Lower lobe of right lung (tissue), 2 donors: ENCODE results near the gene ACTL10. TPM values are rescaled to one million over a fixed set of nuclear protein-coding genes. Genes with fewer than 3 reads are reported as not detected.

Source experiments
- ATAC-seq, 2 donors: fragments of 200-7000 bp; cut with Tn5 transposase; one replicate each; pipeline ENCODE4 v1.9.1; 2020 to 2022; ENCODE audit warnings: mild to moderate bottlenecking in 2 of 2, moderate library complexity in 2 of 2
- DNase-seq: peaks from one replicate; pipeline ENCODE4 v3.0.0-alpha.2; 2020
- H3K27ac ChIP-seq: fragments of 200-600 bp; one replicate; pipeline ENCODE4 v1.8.0; 2022
- H3K27me3 ChIP-seq: fragments of 200-600 bp; one replicate; pipeline ENCODE4 v1.8.0; 2022; ENCODE audit warnings: low read depth
- H3K36me3 ChIP-seq: fragments of 200-600 bp; one replicate; pipeline ENCODE4 v1.8.0; 2022; ENCODE audit warnings: mild to moderate bottlenecking
- H3K4me1 ChIP-seq: fragments of 200-600 bp; one replicate; pipeline ENCODE4 v1.8.0; 2022
- H3K4me3 ChIP-seq: fragments of 200-600 bp; one replicate; pipeline ENCODE4 v1.8.0; 2022; ENCODE audit warnings: mild to moderate bottlenecking
- H3K9me3 ChIP-seq: fragments of 200-600 bp; one replicate; pipeline ENCODE4 v1.8.0; 2022
- intact Hi-C: fragments of 100-400 bp; cut with DNase I; formaldehyde crosslinking; loops from one replicate; pipeline ENCODE4 v1.11.0; 2022
- long read RNA-seq: library from polyadenylated mRNA; unstranded; transcript quantifications from one replicate; pipeline ENCODE4 v2.0.0, GENCODE V29; 2021
- total RNA-seq: library from RNA; stranded (reverse); fragmentation: NEBNext Ultra II Directional; extraction: Animal tissue kit (Norgen Biotek cat#: 25700); gene quantifications from one replicate; pipeline ENCODE4 v1.2.1, GENCODE V29; 2021
- TF ChIP-seq, protein P1 (sequence below): fragments of 200-600 bp; IDR thresholded peaks from one replicate; pipeline ENCODE4 v1.8.0; 2022; ENCODE audit warnings: antibody characterized with exemption, mild to moderate bottlenecking
- donor health status: DM: no; HTN: yes; CAD: no; lungs with severe emphysema.

ACTL10 gene
- total RNA-seq = 1.3 TPM
- long read RNA-seq, partial matches to known transcripts = 0 of 4 reads
- long read RNA-seq, other reads (novel, unspliced or antisense) = 0 of 4 reads

DNA sequence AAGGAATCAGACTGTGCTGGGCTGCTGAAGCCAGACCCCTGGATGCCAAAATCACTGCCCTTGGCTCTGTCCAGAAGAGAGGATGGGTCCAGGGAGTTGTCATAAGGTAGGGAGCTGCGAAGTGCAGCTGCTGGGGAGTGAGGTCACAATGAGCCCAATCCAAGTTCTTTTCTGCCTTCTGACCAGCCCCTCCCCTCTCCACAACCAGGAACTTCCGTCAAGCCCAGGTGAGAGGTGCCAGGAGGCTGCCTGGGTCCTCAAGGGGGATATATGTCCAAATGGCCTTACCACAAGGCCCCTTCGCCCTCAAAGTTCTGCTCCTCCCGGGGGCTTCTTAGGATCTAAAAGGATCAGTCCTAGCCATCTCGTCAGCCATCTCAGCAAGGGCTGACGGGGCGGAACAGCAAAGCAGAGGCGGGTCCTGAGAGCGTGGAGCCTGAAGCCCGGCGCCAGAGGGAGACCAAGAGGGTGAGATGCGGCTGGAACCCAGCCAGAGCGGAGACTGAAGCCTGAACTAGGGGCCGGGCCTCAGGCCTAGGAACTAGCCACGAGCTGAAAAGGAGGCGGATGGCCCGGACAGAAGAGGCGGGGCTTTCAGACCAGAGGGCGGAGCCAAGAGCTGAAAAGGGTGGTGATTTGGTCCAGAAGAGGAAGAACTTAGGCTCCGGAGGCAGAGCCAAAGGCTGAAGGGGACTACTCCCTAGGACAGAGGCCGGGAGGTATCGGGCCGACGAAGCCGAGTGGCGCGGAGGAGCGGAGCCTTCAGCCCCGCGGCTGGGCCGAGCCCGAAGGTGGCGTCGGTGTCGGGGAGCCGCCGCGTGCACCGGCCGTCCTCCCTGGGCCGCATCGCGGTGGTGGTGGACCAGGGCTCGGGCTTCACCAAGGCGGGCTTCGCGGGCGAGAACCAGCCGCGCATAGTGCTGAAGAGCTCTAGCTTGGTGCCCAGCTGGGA is at the start of gene ACTL10:
Gene ACTL10 (plus strand): TSS at position 651 of the 952 bp plus-strand sequence. CDS start 555 bp downstream, outside the sequence.
- H3K9me3 ChIP-seq = no peaks in the 10 kb centered on the region
- TF ChIP-seq, protein P1, sequence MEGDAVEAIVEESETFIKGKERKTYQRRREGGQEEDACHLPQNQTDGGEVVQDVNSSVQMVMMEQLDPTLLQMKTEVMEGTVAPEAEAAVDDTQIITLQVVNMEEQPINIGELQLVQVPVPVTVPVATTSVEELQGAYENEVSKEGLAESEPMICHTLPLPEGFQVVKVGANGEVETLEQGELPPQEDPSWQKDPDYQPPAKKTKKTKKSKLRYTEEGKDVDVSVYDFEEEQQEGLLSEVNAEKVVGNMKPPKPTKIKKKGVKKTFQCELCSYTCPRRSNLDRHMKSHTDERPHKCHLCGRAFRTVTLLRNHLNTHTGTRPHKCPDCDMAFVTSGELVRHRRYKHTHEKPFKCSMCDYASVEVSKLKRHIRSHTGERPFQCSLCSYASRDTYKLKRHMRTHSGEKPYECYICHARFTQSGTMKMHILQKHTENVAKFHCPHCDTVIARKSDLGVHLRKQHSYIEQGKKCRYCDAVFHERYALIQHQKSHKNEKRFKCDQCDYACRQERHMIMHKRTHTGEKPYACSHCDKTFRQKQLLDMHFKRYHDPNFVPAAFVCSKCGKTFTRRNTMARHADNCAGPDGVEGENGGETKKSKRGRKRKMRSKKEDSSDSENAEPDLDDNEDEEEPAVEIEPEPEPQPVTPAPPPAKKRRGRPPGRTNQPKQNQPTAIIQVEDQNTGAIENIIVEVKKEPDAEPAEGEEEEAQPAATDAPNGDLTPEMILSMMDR = peak; percentile 44
- peaks cover 49% of the 10 kb centered on the region for H3K4me1 ChIP-seq
- peak within 1 kb of the TSS; percentile 79 for H3K27ac ChIP-seq
- ATAC-seq = peak; percentile 89 to 90
- intact Hi-C loops = no loop called here
- H3K27me3 ChIP-seq = no peaks in the 10 kb centered on the region
- H3K36me3 ChIP-seq = peaks cover 15% of the 10 kb centered on the region
- H3K4me3 ChIP-seq = peak within 1 kb of the TSS; percentile 63
- peak; percentile 98 for DNase-seq

GRCh38 chr20:33621717-33622400 is 44.9 kb upstream of the ACTL10 start:
- no peak for ATAC-seq
- TF ChIP-seq, protein P1 = no peak
- H3K27me3 ChIP-seq = no peaks in the 10 kb centered on the region
- no peak overlapping the region for H3K27ac ChIP-seq
- no peak overlapping the region for H3K4me3 ChIP-seq
- no peaks in the 10 kb centered on the region for H3K9me3 ChIP-seq
- H3K36me3 ChIP-seq = peaks cover 56% of the 10 kb centered on the region
- intact Hi-C loops = no loop called here
- no peaks in the 10 kb centered on the region for H3K4me1 ChIP-seq
- no peak for DNase-seq

DNA sequence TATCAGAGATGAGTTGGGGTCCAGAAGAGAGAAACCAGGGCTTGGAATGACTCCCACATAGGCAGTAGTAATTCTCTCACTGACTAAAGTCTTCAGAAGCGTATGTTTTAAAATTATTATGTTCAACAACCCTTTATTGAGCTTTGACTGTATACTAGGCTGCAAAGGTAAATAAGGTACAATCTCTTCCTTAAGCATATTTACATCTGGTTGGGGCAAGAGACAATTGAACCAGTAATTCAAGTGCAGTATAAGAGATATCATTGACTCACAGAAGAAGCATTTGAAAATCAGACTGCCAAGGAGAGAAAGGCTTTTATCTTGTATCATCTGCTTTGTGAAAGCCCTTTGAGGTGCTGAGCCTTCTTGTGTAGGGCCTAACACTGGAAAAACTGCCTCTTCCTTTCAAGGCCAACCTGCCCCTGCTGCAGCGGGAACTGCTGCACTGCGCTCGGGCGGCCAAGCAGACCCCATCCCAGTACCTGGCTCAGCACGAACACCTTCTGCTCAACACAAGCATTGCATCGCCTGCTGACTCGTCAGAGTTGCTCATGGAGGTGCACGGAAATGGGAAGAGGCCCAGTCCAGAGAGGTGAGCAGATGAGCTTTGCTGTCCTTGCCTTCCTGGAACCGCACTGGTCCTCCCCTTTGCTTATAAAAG is 43.9 kb upstream of the ACTL10 start:
- intact Hi-C loops = no loop called here
- no peaks in the 10 kb centered on the region for H3K4me1 ChIP-seq
- no peak overlapping the region for H3K4me3 ChIP-seq
- no peaks in the 10 kb centered on the region for H3K27me3 ChIP-seq
- H3K27ac ChIP-seq = no peak overlapping the region
- no peaks in the 10 kb centered on the region for H3K9me3 ChIP-seq
- DNase-seq (no peak), ATAC-seq (no peak)
- peaks cover 53% of the 10 kb centered on the region for H3K36me3 ChIP-seq
- TF ChIP-seq, protein P1 = no peak

DNA sequence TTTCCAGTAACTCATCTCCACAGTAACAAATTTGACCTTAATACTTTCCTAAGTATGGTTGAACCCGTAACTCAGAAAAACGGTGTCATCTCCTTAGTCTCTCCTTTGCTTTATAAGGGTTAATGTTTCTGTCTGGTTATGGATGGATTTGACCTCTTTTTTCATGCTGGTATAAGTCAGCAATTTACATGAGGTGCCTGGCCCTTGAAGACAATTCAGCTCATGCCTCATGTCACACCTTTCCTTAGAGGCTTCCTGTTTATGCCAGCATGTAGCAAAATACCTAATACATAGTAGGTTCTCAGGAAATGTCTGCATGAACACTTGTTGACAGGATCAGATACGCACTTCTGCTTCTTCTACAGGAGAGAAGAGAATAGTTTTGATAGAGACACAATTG is 42.3 kb upstream of the ACTL10 start:
- ATAC-seq = no peak
- intact Hi-C loops = no loop called here
- no peak overlapping the region for H3K27ac ChIP-seq
- no peaks in the 10 kb centered on the region for H3K9me3 ChIP-seq
- no peaks in the 10 kb centered on the region for H3K27me3 ChIP-seq
- DNase-seq = no peak
- TF ChIP-seq, protein P1 = no peak
- peaks cover 65% of the 10 kb centered on the region for H3K36me3 ChIP-seq
- no peak overlapping the region for H3K4me3 ChIP-seq
- H3K4me1 ChIP-seq = no peaks in the 10 kb centered on the region

- intact Hi-C loops = no loop called here
- H3K36me3 ChIP-seq = peaks cover 69% of the 10 kb centered on the region
- no peak for ATAC-seq
- no peaks in the 10 kb centered on the region for H3K9me3 ChIP-seq
- H3K4me1 ChIP-seq = no peaks in the 10 kb centered on the region
- DNase-seq = no peak
- TF ChIP-seq, protein P1 = no peak
- no peak overlapping the region for H3K4me3 ChIP-seq
- no peaks in the 10 kb centered on the region for H3K27me3 ChIP-seq
- no peak overlapping the region for H3K27ac ChIP-seq
Observed at GRCh38 chr20:33626190-33626589, 40.6 kb upstream of the ACTL10 start.
